GM12892 (cell line): Measurements from ENCODE around the gene DIRAS1.
A peak's percentile ranks its signal among the peaks of the same experiment; 100 is the strongest.
"Not testable (repeated sequence)": the region's sequence is repeated elsewhere in the genome, so short reads cannot be mapped to it uniquely, and the experiment has no call there.

ENCODE experiments used
- DNase-seq: peaks from one replicate; pipeline ENCODE4 v3.0.0; 2011; ENCODE audit not compliant: insufficient read length
- FAIRE-seq: peaks from 2 replicates; lab custom pipeline; 2011; peaks lifted over from hg19 to GRCh38; lab: Jason Lieb, UNC
- POLR2A ChIP-seq: IDR thresholded peaks from 2 replicates; pipeline ENCODE4 v1.6.1; 2011; ENCODE audit warnings: low read depth, low read length, control low read depth
- POLR2AphosphoS5 ChIP-seq: IDR thresholded peaks from 2 replicates; pipeline ENCODE4 v1.6.1; 2011; ENCODE audit warnings: low read depth, low read length, control low read depth
- TAF1 ChIP-seq: IDR thresholded peaks from 2 replicates; pipeline ENCODE4 v1.6.1; 2011; ENCODE audit warnings: low read depth, mild to moderate bottlenecking, control low read depth, low read length, borderline replicate concordance

Gene DIRAS1

GRCh38 chr19:2678044-2678671 lies 43.0 kb downstream of the DIRAS1 start:
- TF ChIP-seq TAF1 (no peak), POLR2AphosphoS5 (no peak), POLR2A (no peak)
- peak; percentile 88 for FAIRE-seq
- peak; percentile 78 for DNase-seq

- TF ChIP-seq POLR2A (no peak), POLR2AphosphoS5 (no peak), TAF1 (no peak)
- no peak for FAIRE-seq
- no peak for DNase-seq
These were observed 44.3 kb downstream of the DIRAS1 start for GRCh38 chr19:2676823-2677222.

- no peak for DNase-seq
- no peak for FAIRE-seq
- TF ChIP-seq TAF1 = no peak
- TF ChIP-seq POLR2AphosphoS5 = no peak
- TF ChIP-seq POLR2A = no peak
These were observed 45.3 kb downstream of the DIRAS1 start for GRCh38 chr19:2675892-2676291.

- DNase-seq = no peak
- FAIRE-seq = no peak
- TF ChIP-seq POLR2A = no peak
- no peak for TF ChIP-seq POLR2AphosphoS5
- no peak for TF ChIP-seq TAF1
These were observed 51.0 kb downstream of the DIRAS1 start for GRCh38 chr19:2670217-2670616.

- no peak for TF ChIP-seq POLR2AphosphoS5
- TF ChIP-seq POLR2A = no peak
- TF ChIP-seq TAF1 = no peak
- DNase-seq (no peak), FAIRE-seq (peak; percentile 81)
These were observed 52.9 kb downstream of the DIRAS1 start for GRCh38 chr19:2668175-2668763.

- not testable (repeated sequence) for FAIRE-seq, DNase-seq
These were observed 53.8 kb downstream of the DIRAS1 start for GRCh38 chr19:2667349-2667748.

GRCh38 chr19:2666344-2666994 lies 54.7 kb downstream of the DIRAS1 start:
- FAIRE-seq (no peak), DNase-seq (no peak)
- TF ChIP-seq POLR2A = no peak
- TF ChIP-seq TAF1 = no peak
- TF ChIP-seq POLR2AphosphoS5 = no peak

- DNase-seq = no peak
- no peak for TF ChIP-seq TAF1
- no peak for TF ChIP-seq POLR2AphosphoS5
- TF ChIP-seq POLR2A = no peak
- FAIRE-seq = no peak
These were observed 56.1 kb downstream of the DIRAS1 start for GRCh38 chr19:2665103-2665502.
